HEK293 (cell line): ENCODE data around the gene STARD5.

Experiments
- CTCF ChIA-PET: fragments of 350-600 bp; formaldehyde crosslinking; extraction: SDS; loops from one replicate; lab custom pipeline; 2021; ENCODE audit warnings: antibody characterized with exemption; lab: Yijun Ruan, JAX
- POLR2A ChIA-PET: fragments of 300-600 bp; formaldehyde crosslinking; extraction: SDS; loops from one replicate; lab custom pipeline; 2020; ENCODE audit warnings: antibody characterized with exemption, inconsistent platforms; lab: Yijun Ruan, JAX
- H3K27ac ChIP-seq: fragments of 200-500 bp; sonication (Bioruptor generic); 2 replicates; pipeline ENCODE4 v1.5.1; 2014; ENCODE audit warnings: low read depth, low read length, control low read depth, inconsistent platforms; ENCODE audit errors: extremely low read depth
- H3K36me3 ChIP-seq, 2 experiments: fragments of 200-500 bp in 1 of 2; sonication (Bioruptor generic) in 1 of 2; 1 replicate in 1 of 2; 2 replicates in 1 of 2; pipeline ENCODE4 v1.5.1; 2014 to 2017; ENCODE audit warnings: inconsistent platforms in 2 of 2, low read length in 2 of 2; ENCODE audit not compliant: control insufficient read depth in 2 of 2, insufficient read depth in 1 of 2
- H3K4me1 ChIP-seq: fragments of 200-500 bp; sonication (Bioruptor generic); 2 replicates; pipeline ENCODE4 v1.5.1; 2014; ENCODE audit warnings: mild to moderate bottlenecking, low read length, inconsistent platforms; ENCODE audit not compliant: control insufficient read depth, insufficient read depth
- H3K4me3 ChIP-seq: 2 replicates; pipeline ENCODE4 v1.5.1; 2011; ENCODE audit warnings: low read depth, mild to moderate bottlenecking, control low read depth, low read length, moderate library complexity
- H3K9me3 ChIP-seq: fragments of 200-500 bp; sonication (Bioruptor generic); 2 replicates; pipeline ENCODE4 v1.5.1; 2014; ENCODE audit warnings: low read depth, low read length, inconsistent platforms; ENCODE audit not compliant: control insufficient read depth, insufficient read depth
- EGR2 ChIP-seq: fragments of 450-650 bp; formaldehyde crosslinking; IDR thresholded peaks from 2 replicates; pipeline ENCODE4 v1.5.1; 2016; ENCODE audit warnings: low read depth, missing biosample characterization, missing genetic modification characterization
- GLI4 ChIP-seq: fragments of 450-650 bp; formaldehyde crosslinking; IDR thresholded peaks from 2 replicates; pipeline ENCODE4 v1.5.1; 2016; ENCODE audit warnings: missing biosample characterization, missing genetic modification characterization
- HOXC10 ChIP-seq: sonication (generic); formaldehyde crosslinking; IDR thresholded peaks from 2 replicates; pipeline ENCODE4 v1.8.1; 2023; ENCODE audit warnings: mild to moderate bottlenecking, missing genetic modification reagents
- IKZF3 ChIP-seq: fragments of 450-650 bp; IDR thresholded peaks from 2 replicates; pipeline ENCODE4 v1.5.0; 2018; ENCODE audit warnings: missing biosample characterization, mild to moderate bottlenecking, missing genetic modification characterization, moderate library complexity
- KLF7 ChIP-seq: fragments of 450-650 bp; formaldehyde crosslinking; IDR thresholded peaks from 2 replicates; pipeline ENCODE4 v1.5.1; 2016; ENCODE audit warnings: missing biosample characterization, missing genetic modification characterization, borderline replicate concordance
- ZBTB1 ChIP-seq: fragments of 450-650 bp; formaldehyde crosslinking; IDR thresholded peaks from 2 replicates; pipeline ENCODE4 v1.5.1; 2016; ENCODE audit warnings: missing biosample characterization, missing genetic modification characterization
- ZBTB8A ChIP-seq: fragments of 450-650 bp; formaldehyde crosslinking; IDR thresholded peaks from 2 replicates; pipeline ENCODE4 v1.5.1; 2016; ENCODE audit warnings: missing biosample characterization, missing genetic modification characterization
- ZFHX2 ChIP-seq: fragments of 450-650 bp; formaldehyde crosslinking; conservative IDR thresholded peaks from 2 replicates; pipeline ENCODE4 v1.5.1; 2016; ENCODE audit warnings: missing biosample characterization, missing genetic modification characterization
- ZIC2 ChIP-seq: fragments of 450-650 bp; formaldehyde crosslinking; IDR thresholded peaks from 2 replicates; pipeline ENCODE4 v1.5.1; 2016; ENCODE audit warnings: missing biosample characterization, missing genetic modification characterization
- ZNF391 ChIP-seq: fragments of 450-650 bp; formaldehyde crosslinking; IDR thresholded peaks from 2 replicates; pipeline ENCODE4 v1.5.1; 2016; ENCODE audit warnings: low read depth, missing biosample characterization, missing genetic modification characterization, borderline replicate concordance
- ZNF416 ChIP-seq: fragments of 450-650 bp; formaldehyde crosslinking; IDR thresholded peaks from 2 replicates; pipeline ENCODE4 v1.5.1; 2016; ENCODE audit warnings: missing biosample characterization, missing genetic modification characterization
- ZNF558 ChIP-seq: fragments of 450-650 bp; formaldehyde crosslinking; IDR thresholded peaks from 2 replicates; pipeline ENCODE4 v1.5.1; 2016; ENCODE audit warnings: missing biosample characterization, missing genetic modification characterization
- ZNF623 ChIP-seq: fragments of 450-650 bp; formaldehyde crosslinking; IDR thresholded peaks from 2 replicates; pipeline ENCODE4 v1.5.1; 2016; ENCODE audit warnings: missing biosample characterization, missing genetic modification characterization
- ZNF629 ChIP-seq: fragments of 450-650 bp; formaldehyde crosslinking; IDR thresholded peaks from 2 replicates; pipeline ENCODE4 v1.5.1; 2017; ENCODE audit warnings: missing biosample characterization, missing genetic modification characterization
- ZNF654 ChIP-seq: fragments of 450-650 bp; formaldehyde crosslinking; IDR thresholded peaks from 2 replicates; pipeline ENCODE4 v1.5.1; 2016; ENCODE audit warnings: low read depth, missing biosample characterization, missing genetic modification characterization
- ZNF677 ChIP-seq: fragments of 450-650 bp; IDR thresholded peaks from 2 replicates; pipeline ENCODE4 v1.5.0; 2018; ENCODE audit warnings: missing biosample characterization, mild to moderate bottlenecking, missing genetic modification characterization, moderate library complexity
- ZNF776 ChIP-seq: fragments of 450-650 bp; formaldehyde crosslinking; IDR thresholded peaks from 2 replicates; pipeline ENCODE4 v1.5.0; 2017; ENCODE audit warnings: missing biosample characterization, missing genetic modification characterization, borderline replicate concordance
- ZSCAN16 ChIP-seq: fragments of 450-650 bp; formaldehyde crosslinking; IDR thresholded peaks from 2 replicates; pipeline ENCODE4 v1.5.1; 2016; ENCODE audit warnings: missing biosample characterization, missing genetic modification characterization
- TF ChIP-seq, protein P1 (sequence below): fragments of 450-650 bp; formaldehyde crosslinking; IDR thresholded peaks from 2 replicates; pipeline ENCODE4 v1.5.1; 2017; ENCODE audit warnings: missing biosample characterization, missing genetic modification characterization
- TF ChIP-seq, protein P2 (sequence below): fragments of 450-650 bp; formaldehyde crosslinking; conservative IDR thresholded peaks from 2 replicates; pipeline ENCODE4 v1.5.1; 2016; ENCODE audit warnings: low read depth, missing biosample characterization, missing genetic modification characterization
- TF ChIP-seq, protein P3 (sequence below): fragments of 450-650 bp; formaldehyde crosslinking; IDR thresholded peaks from 2 replicates; pipeline ENCODE4 v1.5.1; 2016; ENCODE audit warnings: missing biosample characterization, missing genetic modification characterization
- TF ChIP-seq, protein P4 (sequence below): fragments of 450-650 bp; formaldehyde crosslinking; IDR thresholded peaks from 2 replicates; pipeline ENCODE4 v1.5.1; 2016; ENCODE audit warnings: missing biosample characterization, missing genetic modification characterization
- TF ChIP-seq, protein P5 (sequence below): fragments of 450-650 bp; formaldehyde crosslinking; IDR thresholded peaks from 2 replicates; pipeline ENCODE4 v1.5.1; 2016; ENCODE audit warnings: missing biosample characterization, missing genetic modification characterization
- TF ChIP-seq, protein P6 (sequence below): fragments of 450-650 bp; formaldehyde crosslinking; IDR thresholded peaks from 2 replicates; pipeline ENCODE4 v1.5.1; 2016; ENCODE audit warnings: missing biosample characterization, missing genetic modification characterization

STARD5 gene

DNA sequence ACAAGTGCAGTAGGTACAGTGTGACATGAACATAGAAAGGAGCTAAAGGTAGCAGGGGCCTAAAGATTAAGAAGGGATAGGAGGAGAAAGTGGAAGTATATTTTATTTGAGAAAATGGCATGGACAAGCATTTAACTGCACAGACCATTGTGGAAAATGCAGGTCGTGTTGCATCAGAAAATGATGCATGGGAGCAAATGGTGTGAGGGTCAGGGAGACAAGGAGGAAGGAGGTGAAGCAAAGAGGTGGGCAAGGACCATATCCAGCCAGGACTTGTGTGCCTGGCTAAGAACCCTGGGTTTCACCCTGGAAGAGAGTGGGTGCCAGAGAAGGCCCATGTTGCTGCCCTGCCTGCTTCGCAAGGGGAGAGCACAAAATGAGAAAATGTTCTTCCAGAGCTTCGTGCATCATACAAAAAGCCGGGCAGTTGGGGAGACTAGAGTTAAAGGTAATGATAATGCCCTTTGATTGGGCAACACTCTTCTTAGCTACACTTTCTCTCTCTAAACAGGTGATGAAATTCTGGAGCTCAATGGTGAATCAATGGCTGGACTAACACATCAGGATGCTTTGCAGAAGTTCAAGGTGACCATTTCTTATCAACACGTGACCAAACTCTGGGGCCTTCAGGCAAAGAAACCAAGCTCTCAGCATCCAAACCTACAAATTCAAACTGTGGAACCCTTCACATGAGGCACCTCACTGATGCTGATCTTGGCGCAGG is 45.5 kb downstream of the STARD5 start (continued):
- TF ChIP-seq, protein P1, sequence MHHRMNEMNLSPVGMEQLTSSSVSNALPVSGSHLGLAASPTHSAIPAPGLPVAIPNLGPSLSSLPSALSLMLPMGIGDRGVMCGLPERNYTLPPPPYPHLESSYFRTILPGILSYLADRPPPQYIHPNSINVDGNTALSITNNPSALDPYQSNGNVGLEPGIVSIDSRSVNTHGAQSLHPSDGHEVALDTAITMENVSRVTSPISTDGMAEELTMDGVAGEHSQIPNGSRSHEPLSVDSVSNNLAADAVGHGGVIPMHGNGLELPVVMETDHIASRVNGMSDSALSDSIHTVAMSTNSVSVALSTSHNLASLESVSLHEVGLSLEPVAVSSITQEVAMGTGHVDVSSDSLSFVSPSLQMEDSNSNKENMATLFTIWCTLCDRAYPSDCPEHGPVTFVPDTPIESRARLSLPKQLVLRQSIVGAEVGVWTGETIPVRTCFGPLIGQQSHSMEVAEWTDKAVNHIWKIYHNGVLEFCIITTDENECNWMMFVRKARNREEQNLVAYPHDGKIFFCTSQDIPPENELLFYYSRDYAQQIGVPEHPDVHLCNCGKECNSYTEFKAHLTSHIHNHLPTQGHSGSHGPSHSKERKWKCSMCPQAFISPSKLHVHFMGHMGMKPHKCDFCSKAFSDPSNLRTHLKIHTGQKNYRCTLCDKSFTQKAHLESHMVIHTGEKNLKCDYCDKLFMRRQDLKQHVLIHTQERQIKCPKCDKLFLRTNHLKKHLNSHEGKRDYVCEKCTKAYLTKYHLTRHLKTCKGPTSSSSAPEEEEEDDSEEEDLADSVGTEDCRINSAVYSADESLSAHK (tag by site-specific recombination), result no peak
- TF ChIP-seq ZBTB8A (no peak), ZNF558 (tag by site-specific recombination) (no peak)

DNA sequence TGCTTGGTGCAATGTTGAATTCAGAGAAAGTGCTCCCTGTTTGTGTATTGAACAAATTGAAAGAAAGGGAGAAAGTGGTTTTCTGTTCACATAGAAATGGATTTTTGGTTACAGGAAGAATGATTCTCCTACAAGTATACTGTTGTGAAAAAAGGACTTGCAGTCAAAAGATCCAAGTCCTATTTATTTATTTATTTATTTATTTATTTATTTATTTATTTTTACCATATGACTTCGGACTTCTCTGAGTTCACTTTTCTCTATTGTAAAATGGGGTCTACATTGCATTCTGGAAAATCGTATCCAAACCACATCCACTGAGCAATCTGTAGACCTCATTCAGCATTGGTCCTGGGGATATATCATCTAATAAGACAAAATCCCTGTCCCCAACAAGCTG is 46.1 kb downstream of the STARD5 start:
- no peak overlapping the region for H3K27ac ChIP-seq
- no peak overlapping the region for H3K4me3 ChIP-seq
- 0 out of 2 replicates have a peak, but pooled peaks cover 2% of the 10 kb centered on the region for H3K4me1 ChIP-seq
- H3K36me3 ChIP-seq, result no peaks in the 10 kb centered on the region
- H3K9me3 ChIP-seq, result no peaks in the 10 kb centered on the region; the same call in 1 of the 2 replicates
- CTCF ChIA-PET, result interaction anchor here (0.7 to 7.3 kb wide), 5 partner anchors 11 to 243 kb away, joined by 3 to 199 read pairs (median 28); no protein-coding TSS in a partner anchor
- POLR2A ChIA-PET, result no interaction called here
- TF ChIP-seq, protein P2, sequence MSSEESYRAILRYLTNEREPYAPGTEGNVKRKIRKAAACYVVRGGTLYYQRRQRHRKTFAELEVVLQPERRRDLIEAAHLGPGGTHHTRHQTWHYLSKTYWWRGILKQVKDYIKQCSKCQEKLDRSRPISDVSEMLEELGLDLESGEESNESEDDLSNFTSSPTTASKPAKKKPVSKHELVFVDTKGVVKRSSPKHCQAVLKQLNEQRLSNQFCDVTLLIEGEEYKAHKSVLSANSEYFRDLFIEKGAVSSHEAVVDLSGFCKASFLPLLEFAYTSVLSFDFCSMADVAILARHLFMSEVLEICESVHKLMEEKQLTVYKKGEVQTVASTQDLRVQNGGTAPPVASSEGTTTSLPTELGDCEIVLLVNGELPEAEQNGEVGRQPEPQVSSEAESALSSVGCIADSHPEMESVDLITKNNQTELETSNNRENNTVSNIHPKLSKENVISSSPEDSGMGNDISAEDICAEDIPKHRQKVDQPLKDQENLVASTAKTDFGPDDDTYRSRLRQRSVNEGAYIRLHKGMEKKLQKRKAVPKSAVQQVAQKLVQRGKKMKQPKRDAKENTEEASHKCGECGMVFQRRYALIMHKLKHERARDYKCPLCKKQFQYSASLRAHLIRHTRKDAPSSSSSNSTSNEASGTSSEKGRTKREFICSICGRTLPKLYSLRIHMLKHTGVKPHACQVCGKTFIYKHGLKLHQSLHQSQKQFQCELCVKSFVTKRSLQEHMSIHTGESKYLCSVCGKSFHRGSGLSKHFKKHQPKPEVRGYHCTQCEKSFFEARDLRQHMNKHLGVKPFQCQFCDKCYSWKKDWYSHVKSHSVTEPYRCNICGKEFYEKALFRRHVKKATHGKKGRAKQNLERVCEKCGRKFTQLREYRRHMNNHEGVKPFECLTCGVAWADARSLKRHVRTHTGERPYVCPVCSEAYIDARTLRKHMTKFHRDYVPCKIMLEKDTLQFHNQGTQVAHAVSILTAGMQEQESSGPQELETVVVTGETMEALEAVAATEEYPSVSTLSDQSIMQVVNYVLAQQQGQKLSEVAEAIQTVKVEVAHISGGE (tag by site-specific recombination), result peak; percentile 67
- no peak for TF ChIP-seq ZIC2 (tag by site-specific recombination)
- TF ChIP-seq, protein P3, sequence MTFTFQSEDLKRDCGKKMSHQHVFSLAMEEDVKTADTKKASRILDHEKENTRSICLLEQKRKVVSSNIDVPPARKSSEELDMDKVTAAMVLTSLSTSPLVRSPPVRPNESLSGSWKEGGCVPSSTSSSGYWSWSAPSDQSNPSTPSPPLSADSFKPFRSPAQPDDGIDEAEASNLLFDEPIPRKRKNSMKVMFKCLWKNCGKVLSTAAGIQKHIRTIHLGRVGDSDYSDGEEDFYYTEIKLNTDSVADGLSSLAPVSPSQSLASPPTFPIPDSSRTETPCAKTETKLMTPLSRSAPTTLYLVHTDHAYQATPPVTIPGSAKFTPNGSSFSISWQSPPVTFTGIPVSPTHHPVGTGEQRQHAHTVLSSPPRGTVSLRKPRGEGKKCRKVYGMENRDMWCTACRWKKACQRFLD (tag by site-specific recombination), result no peak
- TF ChIP-seq, protein P4, sequence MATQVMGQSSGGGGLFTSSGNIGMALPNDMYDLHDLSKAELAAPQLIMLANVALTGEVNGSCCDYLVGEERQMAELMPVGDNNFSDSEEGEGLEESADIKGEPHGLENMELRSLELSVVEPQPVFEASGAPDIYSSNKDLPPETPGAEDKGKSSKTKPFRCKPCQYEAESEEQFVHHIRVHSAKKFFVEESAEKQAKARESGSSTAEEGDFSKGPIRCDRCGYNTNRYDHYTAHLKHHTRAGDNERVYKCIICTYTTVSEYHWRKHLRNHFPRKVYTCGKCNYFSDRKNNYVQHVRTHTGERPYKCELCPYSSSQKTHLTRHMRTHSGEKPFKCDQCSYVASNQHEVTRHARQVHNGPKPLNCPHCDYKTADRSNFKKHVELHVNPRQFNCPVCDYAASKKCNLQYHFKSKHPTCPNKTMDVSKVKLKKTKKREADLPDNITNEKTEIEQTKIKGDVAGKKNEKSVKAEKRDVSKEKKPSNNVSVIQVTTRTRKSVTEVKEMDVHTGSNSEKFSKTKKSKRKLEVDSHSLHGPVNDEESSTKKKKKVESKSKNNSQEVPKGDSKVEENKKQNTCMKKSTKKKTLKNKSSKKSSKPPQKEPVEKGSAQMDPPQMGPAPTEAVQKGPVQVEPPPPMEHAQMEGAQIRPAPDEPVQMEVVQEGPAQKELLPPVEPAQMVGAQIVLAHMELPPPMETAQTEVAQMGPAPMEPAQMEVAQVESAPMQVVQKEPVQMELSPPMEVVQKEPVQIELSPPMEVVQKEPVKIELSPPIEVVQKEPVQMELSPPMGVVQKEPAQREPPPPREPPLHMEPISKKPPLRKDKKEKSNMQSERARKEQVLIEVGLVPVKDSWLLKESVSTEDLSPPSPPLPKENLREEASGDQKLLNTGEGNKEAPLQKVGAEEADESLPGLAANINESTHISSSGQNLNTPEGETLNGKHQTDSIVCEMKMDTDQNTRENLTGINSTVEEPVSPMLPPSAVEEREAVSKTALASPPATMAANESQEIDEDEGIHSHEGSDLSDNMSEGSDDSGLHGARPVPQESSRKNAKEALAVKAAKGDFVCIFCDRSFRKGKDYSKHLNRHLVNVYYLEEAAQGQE, result no peak
- no peak for TF ChIP-seq ZNF416
- TF ChIP-seq ZSCAN16, result no peak
- TF ChIP-seq, protein P5, sequence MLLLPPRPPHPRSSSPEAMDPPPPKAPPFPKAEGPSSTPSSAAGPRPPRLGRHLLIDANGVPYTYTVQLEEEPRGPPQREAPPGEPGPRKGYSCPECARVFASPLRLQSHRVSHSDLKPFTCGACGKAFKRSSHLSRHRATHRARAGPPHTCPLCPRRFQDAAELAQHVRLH, result no peak
- no peak for TF ChIP-seq KLF7 (tag by site-specific recombination)
- TF ChIP-seq IKZF3 (tag by site-specific recombination), result no peak
- no peak for TF ChIP-seq ZNF776 (tag by site-specific recombination)
- no peak for TF ChIP-seq GLI4
- 0 out of 2 replicates have a peak, but pooled peaks have one; percentile 17 for TF ChIP-seq ZNF629 (tag by site-specific recombination)
- TF ChIP-seq EGR2 (tag by site-specific recombination), result no peak
- TF ChIP-seq, protein P6, sequence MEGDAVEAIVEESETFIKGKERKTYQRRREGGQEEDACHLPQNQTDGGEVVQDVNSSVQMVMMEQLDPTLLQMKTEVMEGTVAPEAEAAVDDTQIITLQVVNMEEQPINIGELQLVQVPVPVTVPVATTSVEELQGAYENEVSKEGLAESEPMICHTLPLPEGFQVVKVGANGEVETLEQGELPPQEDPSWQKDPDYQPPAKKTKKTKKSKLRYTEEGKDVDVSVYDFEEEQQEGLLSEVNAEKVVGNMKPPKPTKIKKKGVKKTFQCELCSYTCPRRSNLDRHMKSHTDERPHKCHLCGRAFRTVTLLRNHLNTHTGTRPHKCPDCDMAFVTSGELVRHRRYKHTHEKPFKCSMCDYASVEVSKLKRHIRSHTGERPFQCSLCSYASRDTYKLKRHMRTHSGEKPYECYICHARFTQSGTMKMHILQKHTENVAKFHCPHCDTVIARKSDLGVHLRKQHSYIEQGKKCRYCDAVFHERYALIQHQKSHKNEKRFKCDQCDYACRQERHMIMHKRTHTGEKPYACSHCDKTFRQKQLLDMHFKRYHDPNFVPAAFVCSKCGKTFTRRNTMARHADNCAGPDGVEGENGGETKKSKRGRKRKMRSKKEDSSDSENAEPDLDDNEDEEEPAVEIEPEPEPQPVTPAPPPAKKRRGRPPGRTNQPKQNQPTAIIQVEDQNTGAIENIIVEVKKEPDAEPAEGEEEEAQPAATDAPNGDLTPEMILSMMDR (tag by site-specific recombination), result no peak
- TF ChIP-seq ZNF654, result no peak
- TF ChIP-seq HOXC10, result no peak
- no peak for TF ChIP-seq ZNF677 (tag by site-specific recombination)
- no peak for TF ChIP-seq ZBTB1
- no peak for TF ChIP-seq ZFHX2 (tag by site-specific recombination)
- no peak for TF ChIP-seq ZNF391 (tag by site-specific recombination)
- TF ChIP-seq ZNF623, result peak; percentile 56
